HG03378 (cell line): Measurements from ENCODE around the gene ANAPC2.

Experiments used
- ATAC-seq: cut with Tn5 transposase; IDR thresholded peaks from one replicate; pipeline ENCODE4 v1.9.1; 2021; ENCODE audit warnings: mild to moderate bottlenecking, moderate library complexity; ENCODE audit not compliant: unreplicated experiment

The ANAPC2 gene

DNA sequence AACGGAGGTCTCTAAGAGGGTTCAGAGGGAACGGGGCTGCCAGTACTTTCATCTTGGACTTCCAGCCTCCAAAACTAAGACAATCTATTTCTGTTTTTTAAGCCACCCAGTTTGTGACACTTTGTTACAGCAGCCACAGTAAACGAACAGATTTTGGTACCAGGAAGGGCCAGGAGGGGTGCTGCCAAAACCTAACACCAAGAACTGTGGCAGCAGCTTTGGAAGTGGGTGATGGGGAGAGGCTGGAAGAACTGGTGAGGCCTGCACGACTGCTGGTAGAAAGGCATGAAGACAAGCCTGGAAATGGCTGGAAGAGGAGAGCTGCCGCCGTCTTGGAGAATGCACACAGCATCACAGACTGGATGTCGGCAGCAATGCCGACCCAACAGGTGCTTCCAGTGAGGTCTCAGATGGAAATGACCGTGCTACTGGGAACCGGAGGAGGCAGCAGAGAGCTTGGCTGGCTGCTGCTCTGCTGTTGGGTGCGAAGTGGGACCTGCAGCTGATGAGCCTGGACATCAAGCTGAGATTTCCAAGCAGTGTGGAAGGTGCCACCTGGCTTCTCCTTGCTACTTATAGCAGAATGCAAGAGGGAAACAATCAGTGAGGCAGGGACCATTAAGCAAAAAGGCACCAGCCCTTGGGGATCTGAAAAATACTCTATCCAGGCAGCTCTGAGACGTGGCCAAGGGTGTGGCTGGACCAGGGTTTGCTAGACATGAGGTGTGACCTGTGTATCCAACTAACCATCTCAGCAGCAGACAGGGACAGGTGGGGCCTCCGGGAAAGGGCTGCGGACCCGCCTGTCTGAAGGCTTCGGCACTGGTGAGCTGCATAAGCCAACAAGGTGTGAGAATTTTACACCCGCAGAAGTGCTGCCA is 11.8 kb downstream of the ANAPC2 start:
- ATAC-seq: no peak

- ATAC-seq: no peak
Measured at GRCh38 chr9:137175345-137175961, 12.9 kb downstream of the ANAPC2 start.

DNA sequence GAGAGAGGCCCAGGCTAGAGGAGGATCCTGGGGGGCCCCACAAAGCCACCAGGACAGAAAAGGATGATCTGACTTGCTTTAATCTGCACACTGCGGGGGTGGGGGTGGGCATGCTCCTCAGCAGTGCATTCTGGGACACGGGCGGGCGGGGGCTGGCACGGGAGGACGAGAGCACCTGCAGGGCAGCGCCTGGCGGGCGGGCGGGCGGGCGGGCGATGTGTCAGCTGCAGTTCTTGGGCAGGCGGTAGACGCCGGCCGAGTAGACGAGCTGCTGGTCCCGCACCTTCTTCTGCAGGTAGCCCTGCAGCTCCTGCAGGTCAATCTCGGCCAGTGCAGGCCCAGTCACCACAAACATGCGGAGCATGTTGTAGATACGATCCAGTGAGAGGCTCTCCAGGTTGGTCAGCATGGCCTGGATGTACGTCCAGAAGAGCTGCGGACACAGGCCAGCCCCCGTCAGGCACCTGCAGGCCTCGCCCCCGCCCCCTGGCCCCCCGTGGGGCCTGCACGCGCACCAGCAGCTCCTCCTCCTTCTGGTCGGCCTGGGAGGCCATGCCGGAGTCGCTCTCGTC is 13.6 kb downstream of the ANAPC2 start:
- no peak for ATAC-seq

DNA sequence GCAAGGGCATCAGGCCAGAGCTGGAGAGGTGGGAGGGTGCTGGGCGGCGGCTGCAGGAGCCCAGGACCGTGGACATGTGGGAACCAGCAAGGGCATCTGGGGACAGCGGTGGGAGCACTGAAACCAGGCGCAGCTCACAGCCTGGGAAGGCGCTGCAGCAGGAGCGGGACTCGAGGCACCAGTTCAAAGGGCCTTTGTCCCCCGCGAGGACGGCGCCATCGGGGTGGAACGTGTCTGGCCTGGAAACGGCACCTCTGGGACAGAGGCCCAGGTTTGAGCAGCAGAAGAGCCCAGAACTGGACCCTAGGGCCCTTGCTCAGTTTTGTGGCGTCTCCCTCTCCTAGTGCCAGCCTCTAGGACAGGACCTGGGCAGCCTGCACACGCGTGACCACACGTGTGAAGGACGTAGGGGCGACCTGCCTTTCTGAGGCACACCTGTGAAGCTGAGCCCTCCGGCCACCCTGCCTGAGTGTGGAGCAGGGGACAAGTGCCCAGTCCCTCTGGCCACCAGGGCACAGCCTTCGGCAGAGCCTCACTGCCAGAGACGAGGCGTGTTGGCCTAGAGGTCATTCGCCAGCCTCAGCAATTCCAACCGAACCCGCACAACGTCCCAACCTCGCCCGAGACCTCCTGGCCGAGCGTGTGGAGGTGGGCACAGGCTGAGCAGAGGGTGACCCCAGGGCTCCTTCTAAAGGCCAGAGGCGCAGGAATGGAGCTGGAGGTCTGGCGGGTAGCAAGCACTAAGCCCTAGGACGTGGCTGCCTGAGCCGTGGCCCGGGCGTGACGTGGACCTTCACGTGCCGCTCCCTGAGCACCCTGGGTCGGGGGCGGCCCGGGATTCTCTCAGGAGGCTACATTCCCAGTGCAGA is 14.3 kb downstream of the ANAPC2 start:
- ATAC-seq: no peak

GRCh38 chr9:137172901-137173795 is 15.2 kb downstream of the ANAPC2 start:
- ATAC-seq: no peak

DNA sequence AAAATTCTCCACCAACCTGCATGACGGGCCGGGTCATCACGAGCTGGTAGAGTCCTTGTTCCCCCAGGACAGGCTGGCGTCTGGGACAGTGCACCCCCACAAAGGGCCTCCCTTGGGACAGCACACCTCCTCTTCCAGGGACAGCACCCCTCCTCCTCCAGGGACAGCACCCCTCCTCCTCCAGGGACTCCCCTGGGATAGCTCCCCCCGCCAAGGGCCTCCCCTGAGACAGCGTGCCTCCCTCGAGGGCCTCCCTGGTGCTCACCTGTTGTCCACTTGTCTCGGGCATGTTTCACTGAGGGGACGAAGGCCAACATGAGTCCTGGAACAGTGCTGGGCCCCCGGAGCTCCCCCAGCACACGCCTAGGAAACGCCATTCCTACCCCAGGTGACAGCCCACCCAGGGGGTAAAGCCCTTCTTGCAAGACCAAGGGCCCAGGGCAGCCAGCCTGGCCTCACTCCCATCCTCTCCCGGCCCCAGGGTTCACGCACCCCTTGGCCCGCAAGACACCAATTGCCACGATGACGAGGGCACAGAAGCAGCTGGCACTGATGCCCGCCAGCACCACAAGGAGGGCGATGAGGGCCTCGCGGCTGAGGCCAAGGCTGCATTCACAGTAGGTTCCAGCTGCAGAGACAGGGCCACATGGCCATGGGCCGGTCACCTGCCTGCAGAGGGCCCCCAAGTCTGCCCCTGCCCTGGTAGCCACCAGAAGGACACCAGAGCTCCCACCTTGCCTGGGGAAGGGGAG is 17.0 kb downstream of the ANAPC2 start:
- no peak for ATAC-seq

GRCh38 chr9:137170486-137171148 is 17.7 kb downstream of the ANAPC2 start:
- no peak for ATAC-seq

DNA sequence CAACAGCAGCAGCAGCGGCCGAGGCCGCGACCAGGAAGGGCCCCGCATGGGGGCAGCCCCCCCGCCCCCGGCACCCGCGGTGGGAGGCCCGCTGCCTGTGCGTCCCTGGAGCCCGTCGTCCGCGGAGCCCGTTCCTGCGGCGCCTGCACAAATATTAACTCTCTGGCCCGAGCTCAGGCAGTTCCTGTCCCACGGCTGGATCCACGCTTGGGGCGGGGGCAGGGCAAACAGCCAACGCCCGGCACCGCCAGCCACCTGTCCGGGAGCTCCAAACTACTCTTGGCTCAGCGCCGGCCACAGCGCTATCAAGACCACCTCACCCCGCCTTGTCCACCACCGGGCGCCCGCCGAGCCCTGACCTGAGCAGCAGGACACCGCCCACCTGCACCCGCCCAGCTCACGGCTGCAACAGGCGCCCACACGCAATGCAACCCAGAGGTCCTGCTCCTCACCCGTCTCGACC is 18.4 kb downstream of the ANAPC2 start, which contains the start of gene LRRC26:
TSS of gene LRRC26 (minus strand) at position 156 of the 463 bp plus-strand sequence. CDS start at position 48, 108 bp downstream.
- no peak for ATAC-seq

DNA sequence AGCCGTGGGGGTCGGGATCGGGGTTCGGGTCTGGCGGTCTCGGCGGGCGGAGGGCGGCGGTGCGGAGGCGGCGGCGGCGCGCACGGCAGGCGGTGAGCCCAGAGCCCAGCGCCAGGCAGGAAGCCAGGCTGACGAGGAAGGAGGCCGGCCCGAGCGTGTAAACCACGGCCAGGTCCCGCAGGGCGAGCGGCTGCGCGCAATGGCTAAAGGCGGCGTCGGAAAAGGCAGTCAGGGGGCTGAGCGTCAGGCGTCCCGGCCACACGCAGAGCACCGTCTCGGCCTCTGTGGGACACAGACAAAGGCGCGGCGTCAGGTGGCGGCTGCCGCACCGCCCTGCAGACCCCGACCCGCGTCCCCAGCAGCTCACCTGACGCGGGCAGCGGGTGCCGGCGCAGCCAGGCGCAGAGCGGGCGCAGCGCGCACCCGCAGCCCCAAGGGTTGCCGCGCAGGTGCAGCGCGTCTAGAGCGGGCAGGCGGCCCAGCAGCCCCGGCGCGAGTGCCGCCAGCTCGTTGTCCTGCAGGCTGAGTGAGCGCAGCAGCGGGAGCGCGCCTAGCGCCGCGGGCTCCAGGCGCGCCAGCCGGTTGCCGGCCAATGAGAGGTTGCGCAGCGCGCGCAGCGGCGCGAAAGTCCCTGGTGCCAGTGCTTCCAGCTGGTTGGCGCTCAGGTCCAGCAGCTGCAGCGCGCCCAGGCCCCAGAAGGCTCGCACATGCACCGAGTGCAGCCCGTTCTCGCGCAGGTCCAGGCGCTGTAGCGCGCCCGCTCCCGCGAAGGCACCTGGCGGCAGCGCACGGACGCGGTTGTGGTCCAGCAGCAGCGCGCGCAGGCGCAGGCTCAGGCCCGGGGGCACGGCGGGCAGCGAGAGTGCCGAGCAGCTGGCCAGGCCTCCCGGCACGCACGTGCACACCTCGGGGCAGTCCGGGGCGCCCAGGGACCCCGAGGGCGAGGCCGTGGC is 19.2 kb downstream of the ANAPC2 start:
- no peak for ATAC-seq

DNA sequence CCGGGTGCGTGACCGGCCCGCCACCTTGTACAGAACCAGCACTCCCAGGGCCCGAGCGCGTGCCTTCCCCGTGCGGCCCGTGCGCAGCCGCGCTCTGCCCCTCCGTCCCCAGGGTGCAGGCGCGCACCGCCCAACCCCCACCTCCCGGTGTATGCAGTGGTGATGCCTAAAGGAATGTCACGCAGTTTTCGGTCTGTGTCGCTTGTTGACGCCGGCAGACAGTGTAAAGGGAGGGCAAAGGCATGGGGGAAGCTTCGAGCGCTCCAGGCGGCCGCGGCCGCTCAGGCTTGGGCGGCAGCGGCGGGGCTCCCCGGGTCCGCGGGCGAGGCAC is 19.8 kb downstream of the ANAPC2 start:
- no peak for ATAC-seq

DNA sequence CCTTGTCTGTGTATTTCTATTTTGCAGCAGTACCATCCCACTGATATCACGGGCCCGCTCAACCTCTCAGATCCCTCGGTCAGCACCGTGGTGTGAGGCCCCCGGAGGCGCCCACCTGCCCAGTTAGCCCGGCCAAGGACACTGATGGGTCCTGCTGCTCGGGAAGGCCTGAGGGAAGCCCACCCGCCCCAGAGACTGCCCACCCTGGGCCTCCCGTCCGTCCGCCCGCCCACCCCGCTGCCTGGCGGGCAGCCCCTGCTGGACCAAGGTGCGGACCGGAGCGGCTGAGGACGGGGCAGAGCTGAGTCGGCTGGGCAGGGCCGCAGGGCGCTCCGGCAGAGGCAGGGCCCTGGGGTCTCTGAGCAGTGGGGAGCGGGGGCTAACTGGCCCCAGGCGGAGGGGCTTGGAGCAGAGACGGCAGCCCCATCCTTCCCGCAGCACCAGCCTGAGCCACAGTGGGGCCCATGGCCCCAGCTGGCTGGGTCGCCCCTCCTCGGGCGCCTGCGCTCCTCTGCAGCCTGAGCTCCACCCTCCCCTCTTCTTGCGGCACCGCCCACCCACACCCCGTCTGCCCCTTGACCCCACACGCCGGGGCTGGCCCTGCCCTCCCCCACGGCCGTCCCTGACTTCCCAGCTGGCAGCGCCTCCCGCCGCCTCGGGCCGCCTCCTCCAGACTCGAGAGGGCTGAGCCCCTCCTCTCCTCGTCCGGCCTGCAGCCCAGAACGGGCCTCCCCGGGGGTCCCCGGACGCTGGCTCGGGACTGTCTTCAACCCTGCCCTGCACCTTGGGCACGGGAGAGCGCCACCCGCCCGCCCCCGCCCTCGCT is 20.4 kb downstream of the ANAPC2 start:
- ATAC-seq: no peak

- ATAC-seq: no peak
Measured at GRCh38 chr9:137167277-137167746, 21.0 kb downstream of the ANAPC2 start.

DNA sequence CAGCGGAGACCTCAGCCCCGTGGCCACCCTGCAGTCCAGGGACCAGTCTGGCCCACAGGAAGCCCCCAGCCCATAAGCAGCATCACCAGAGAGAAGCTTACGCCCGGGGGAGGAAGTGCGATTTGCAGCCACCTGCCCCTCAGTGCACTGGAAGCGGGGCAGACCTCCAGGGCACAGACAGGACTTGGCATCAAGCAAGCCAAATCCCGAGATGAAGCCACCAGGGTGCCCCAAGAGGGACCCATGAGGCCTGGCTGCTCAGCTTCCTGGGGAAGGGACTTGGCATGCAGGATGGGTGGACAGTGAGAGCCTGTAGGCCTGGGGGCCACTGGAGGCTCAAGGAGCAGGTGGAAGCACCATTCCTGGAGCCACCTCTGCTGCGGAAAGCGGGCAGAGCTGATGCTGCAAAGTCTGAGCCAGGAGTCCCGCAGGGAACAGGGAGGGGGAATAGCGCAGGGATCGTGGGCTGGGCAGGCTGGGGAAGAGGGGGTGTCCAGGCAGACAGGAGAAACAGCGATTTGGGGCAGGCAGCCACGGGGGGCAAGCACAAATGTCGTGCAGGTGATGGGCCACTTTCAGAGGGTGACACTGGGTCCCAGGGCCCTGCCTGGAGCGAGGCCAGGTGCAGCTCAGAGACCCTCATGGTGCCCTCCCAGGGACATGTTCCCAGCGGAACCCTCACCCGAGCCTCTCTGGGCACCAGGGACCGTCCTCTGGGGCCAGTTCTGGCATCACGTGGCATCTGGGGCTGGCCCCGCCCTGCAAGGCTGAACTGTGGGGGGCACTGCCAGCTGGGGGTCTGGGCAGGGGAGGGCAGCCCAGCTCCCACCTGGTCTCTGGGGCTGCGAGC is 21.8 kb downstream of the ANAPC2 start:
- no peak for ATAC-seq

GRCh38 chr9:137165250-137165836 is 23.0 kb downstream of the ANAPC2 start:
- no peak for ATAC-seq
